ENCODE results near the gene CERK. TPM values are rescaled to one million over a fixed set of nuclear protein-coding genes. Genes with fewer than 3 reads are reported as not detected.

CERK gene
- total RNA-seq, 1 experiment from 2014 or later: 11.6 TPM

GRCh38 chr22:46774253-46774979 is 36.4 kb upstream of the CERK start:
- peak overlapping the region; percentile 85 for H3K27ac Mint-ChIP-seq (ENCODE audit: low read depth, unreplicated experiment)
- POLR2A ChIA-PET: interaction anchor here (0.7 to 5.9 kb wide), 13 partner anchors 9 to 1030 kb away, joined by 3 to 109 read pairs (median 3); partner anchors contain the start of gene TBC1D22A
- no peak for TF ChIP-seq CTCF (IDR thresholded peaks at IDR 0.05; ENCODE audit: unreplicated experiment)
- H3K4me1 Mint-ChIP-seq (ENCODE audit: insufficient read depth, unreplicated experiment): peaks cover 34% of the 10 kb centered on the region
- no peak for DNase-seq (ENCODE audit: unreplicated experiment)
- no peaks in the 10 kb centered on the region for H3K9me3 Mint-ChIP-seq (ENCODE audit: unreplicated experiment)
- intact Hi-C loops (cut with micrococcal nuclease): no loop called here
- CTCF ChIA-PET: interaction anchor here (0.6 to 4.3 kb wide), 7 partner anchors 12 to 1719 kb away, joined by 3 to 41 read pairs (median 9); partner anchors contain the start of gene TBC1D22A
- BruUV-seq (replicated peaks): TSS peak; percentile 52
- H3K36me3 Mint-ChIP-seq (ENCODE audit: insufficient read depth, unreplicated experiment): peaks cover 32% of the 10 kb centered on the region
- H3K27me3 Mint-ChIP-seq (ENCODE audit: insufficient read depth, unreplicated experiment): no peaks in the 10 kb centered on the region
- peak overlapping the region; percentile 59 for H3K4me3 Mint-ChIP-seq (ENCODE audit: unreplicated experiment)

- H3K27me3 Mint-ChIP-seq (ENCODE audit: insufficient read depth, unreplicated experiment): no peaks in the 10 kb centered on the region
- no TSS peak for BruUV-seq (replicated peaks)
- H3K4me1 Mint-ChIP-seq (ENCODE audit: insufficient read depth, unreplicated experiment): peaks cover 35% of the 10 kb centered on the region
- no peak overlapping the region for H3K4me3 Mint-ChIP-seq (ENCODE audit: unreplicated experiment)
- H3K36me3 Mint-ChIP-seq (ENCODE audit: insufficient read depth, unreplicated experiment): peaks cover 29% of the 10 kb centered on the region
- no peak for DNase-seq (ENCODE audit: unreplicated experiment)
- ChIA-PET CTCF (interaction anchor here (0.7 to 4.3 kb wide), 5 partner anchors 11 to 55 kb away, joined by 3 to 41 read pairs (median 25); partner anchors contain the start of gene TBC1D22A), POLR2A (interaction anchor here (1.1 to 5.9 kb wide), 6 partner anchors 8 to 29 kb away, joined by 3 to 109 read pairs (median 4); partner anchors contain the start of gene TBC1D22A)
- no peak for TF ChIP-seq CTCF (IDR thresholded peaks at IDR 0.05; ENCODE audit: unreplicated experiment)
- H3K9me3 Mint-ChIP-seq (ENCODE audit: unreplicated experiment): no peaks in the 10 kb centered on the region
- peak overlapping the region; percentile 85 for H3K27ac Mint-ChIP-seq (ENCODE audit: low read depth, unreplicated experiment)
- intact Hi-C loops (cut with micrococcal nuclease): no loop called here
These were observed 35.0 kb upstream of the CERK start for GRCh38 chr22:46773076-46773475.

GRCh38 chr22:46770726-46771125 is 32.7 kb upstream of the CERK start:
- BruUV-seq (replicated peaks): no TSS peak
- ChIA-PET CTCF (no interaction called here), POLR2A (interaction anchor here (5.9 kb wide), 1 partner anchor 8 kb away, joined by 109 read pairs; the partner anchor contains the start of gene TBC1D22A)
- peak overlapping the region; percentile 49 for H3K27ac Mint-ChIP-seq (ENCODE audit: low read depth, unreplicated experiment)
- intact Hi-C loops (cut with micrococcal nuclease): no loop called here
- H3K36me3 Mint-ChIP-seq (ENCODE audit: insufficient read depth, unreplicated experiment): peaks cover 16% of the 10 kb centered on the region
- TF ChIP-seq CTCF (IDR thresholded peaks at IDR 0.05; ENCODE audit: unreplicated experiment): no peak
- H3K4me3 Mint-ChIP-seq (ENCODE audit: unreplicated experiment): no peak overlapping the region
- no peaks in the 10 kb centered on the region for H3K9me3 Mint-ChIP-seq (ENCODE audit: unreplicated experiment)
- no peaks in the 10 kb centered on the region for H3K27me3 Mint-ChIP-seq (ENCODE audit: insufficient read depth, unreplicated experiment)
- DNase-seq (ENCODE audit: unreplicated experiment): no peak
- peaks cover 26% of the 10 kb centered on the region for H3K4me1 Mint-ChIP-seq (ENCODE audit: insufficient read depth, unreplicated experiment)

GRCh38 chr22:46770151-46770641 is 32.1 kb upstream of the CERK start:
- DNase-seq (ENCODE audit: unreplicated experiment): no peak
- CTCF ChIA-PET: no interaction called here
- BruUV-seq (replicated peaks): no TSS peak
- Mint-ChIP-seq H3K4me1 (ENCODE audit: insufficient read depth, unreplicated experiment) (peaks cover 23% of the 10 kb centered on the region), H3K36me3 (ENCODE audit: insufficient read depth, unreplicated experiment) (peaks cover 16% of the 10 kb centered on the region), H3K27me3 (ENCODE audit: insufficient read depth, unreplicated experiment) (no peaks in the 10 kb centered on the region), H3K9me3 (ENCODE audit: unreplicated experiment) (no peaks in the 10 kb centered on the region), H3K27ac (ENCODE audit: low read depth, unreplicated experiment) (no peak overlapping the region), H3K4me3 (ENCODE audit: unreplicated experiment) (no peak overlapping the region)
- no peak for TF ChIP-seq CTCF (IDR thresholded peaks at IDR 0.05; ENCODE audit: unreplicated experiment)
- intact Hi-C loops (cut with micrococcal nuclease): no loop called here
- POLR2A ChIA-PET: interaction anchor here (0.9 to 5.9 kb wide), 2 partner anchors 8 to 16 kb away, joined by 3 to 109 read pairs; partner anchors contain the start of gene TBC1D22A

Data from MCF 10A (cell line).